HG03095 (cell line): ENCODE measurements around the gene RAG2.

Experiments used
- ATAC-seq: cut with Tn5 transposase; IDR thresholded peaks from one replicate; pipeline ENCODE4 v1.9.1; 2021; ENCODE audit warnings: moderate library complexity; ENCODE audit not compliant: unreplicated experiment

RAG2 gene

DNA sequence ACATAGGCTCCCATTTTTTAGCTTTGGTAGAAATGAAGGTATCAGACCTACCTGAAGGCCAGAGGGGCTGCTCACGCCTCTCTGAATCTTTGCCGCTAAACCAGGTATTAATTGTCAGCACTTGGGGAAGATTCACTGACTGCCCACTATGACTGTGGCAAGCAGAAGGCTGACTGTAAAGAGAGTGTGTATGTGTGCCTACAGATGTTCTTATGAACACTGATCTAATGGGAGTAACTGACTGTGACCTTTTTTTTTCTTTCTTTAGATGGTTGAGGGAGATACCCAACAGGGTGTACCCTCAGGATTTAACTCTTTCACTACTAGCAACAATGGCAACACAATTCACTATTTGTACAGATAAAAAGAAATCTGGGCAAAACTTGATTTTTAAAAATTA lies at the start of gene RAG2:
TSS of gene RAG2 (minus strand) at position 186 of the 400 bp plus-strand sequence. CDS start 4,068 bp downstream, outside the sequence.
- ATAC-seq, result no peak

DNA sequence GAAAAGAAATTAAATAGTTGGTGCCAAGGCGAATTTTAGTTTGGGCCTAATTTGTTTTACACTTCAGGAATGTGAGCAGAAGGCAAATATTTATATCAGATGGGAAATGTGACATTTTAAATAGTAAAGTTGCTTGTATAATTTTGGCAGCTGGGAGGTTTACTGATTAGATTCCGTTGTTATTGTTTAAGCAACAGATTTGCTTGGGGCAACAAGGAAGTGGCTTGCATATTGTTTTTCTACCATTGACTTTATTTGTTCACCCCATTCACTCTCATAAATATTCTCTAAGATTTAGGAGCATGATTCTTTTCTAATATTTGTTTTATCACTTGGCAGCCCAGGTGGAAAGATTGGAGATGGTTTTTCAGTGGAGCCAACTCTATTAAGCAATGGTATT lies 40.5 kb upstream of the RAG2 start:
- ATAC-seq, result no peak

DNA sequence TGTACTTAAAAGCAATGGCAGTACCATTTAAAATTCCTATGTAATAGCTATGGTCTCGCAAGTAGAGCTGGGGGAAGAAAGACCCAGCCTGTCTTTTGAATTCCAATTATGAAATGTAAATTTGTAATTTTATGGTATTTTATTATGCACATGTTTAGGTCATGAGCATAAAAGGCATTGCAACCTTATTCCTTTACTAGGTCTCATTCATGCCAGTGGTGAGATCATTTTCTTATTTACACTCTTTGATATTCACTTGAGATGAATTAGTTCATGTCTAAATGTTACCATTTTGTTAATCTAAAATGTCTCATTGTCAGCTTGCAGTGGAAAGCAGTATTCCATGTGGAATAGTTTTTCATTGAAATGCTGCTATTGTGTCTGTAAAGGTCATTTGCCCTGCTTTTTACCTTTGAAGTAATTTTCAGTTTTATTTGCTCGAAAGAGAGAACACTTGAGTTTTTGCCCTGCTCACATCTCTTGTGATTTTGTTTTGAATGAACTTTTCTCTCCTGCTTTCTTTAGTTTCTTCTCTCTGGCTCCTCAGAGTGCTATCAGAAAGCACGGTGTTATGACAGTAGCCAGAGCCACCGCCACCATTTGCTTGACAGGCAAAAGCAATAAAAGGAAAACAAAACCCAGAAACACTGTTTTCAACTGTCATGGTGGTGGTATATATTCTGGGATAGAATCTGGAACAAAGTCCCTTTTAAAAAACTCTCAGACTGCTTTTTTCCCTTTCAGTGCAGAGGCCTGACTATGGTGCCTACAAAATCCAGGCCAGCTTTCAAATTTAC lies 37.2 kb upstream of the RAG2 start:
- no peak for ATAC-seq

DNA sequence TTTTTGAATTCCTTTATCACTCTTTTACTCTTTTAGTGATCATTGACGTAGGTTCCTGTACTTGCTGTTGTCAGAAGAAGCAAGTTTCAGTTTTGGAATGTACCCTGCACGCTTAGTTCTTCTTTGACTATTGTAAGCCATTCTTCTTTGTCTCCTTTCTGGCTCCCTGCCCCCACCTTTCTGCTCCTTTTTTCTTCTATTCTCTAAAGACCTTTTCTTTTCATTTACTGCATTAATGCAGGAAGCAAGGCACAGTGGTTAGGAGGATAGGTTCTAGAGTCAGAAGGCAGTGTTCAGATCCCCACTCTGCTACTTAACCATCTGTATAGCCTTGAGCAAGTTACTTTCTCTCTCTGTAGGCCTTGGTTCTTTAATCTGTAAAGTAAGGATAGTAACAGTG lies 33.7 kb upstream of the RAG2 start:
- ATAC-seq, result peak; percentile 92

DNA sequence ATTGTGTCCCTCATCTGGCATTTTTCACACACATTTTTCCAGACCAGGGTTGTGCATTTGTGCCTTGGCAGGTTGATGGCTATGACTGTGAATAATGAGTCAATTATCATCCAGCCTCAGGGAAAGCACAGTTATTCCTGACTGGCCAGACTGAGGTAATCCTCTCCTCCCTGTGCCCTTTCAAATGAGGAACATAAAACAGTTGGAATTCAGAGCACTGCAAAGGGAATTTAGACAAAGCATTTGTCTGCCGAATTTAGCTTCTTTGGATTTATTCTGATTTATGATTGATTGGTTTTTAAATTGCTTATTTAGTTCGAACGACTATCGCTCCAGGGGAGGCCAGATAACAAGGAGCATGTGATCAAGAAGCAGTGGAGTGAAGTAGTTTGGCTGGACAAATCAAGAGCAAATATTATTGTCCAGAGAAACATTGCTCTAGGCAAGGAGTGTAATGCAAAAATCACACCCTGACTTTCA lies 30.8 kb upstream of the RAG2 start:
- no peak for ATAC-seq

DNA sequence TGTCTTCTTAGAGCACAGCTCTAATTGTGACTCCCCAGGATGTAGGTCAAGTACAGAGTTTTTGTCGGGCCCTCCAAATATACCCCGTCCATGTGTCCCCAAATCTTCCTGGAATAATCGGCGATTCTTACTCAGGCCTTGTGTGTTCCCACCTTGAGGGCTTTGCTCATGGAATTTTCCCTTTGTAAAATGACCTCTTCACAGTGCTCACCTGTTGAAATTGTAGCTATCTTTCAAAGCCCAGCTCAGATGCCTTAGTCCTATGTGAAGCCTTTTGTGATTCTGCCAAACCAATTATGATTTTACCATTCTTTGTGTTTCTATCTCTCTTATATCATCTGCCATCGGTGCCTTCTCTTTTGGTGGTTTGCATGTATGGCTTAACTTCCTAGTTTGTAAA lies 30.1 kb upstream of the RAG2 start:
- ATAC-seq, result no peak

DNA sequence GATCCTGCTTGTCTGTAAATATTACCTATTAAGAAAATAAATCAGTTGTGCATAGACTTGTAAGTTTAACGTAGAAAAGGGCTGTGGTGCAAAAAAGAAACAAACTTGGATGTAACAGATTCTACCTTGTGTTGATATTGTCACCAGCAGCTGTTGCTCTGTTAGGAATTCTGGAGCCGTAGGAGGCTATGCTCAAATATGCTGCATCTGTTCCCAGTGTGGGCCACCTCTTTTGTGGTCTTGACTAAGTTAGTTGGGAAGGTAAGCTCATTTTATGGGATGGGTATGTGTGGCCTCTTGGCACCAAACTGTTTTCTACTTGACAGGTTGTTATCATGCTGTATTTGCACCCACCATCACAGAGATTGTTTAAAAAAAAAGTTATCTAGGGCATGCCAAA lies 29.4 kb upstream of the RAG2 start:
- ATAC-seq, result no peak

DNA sequence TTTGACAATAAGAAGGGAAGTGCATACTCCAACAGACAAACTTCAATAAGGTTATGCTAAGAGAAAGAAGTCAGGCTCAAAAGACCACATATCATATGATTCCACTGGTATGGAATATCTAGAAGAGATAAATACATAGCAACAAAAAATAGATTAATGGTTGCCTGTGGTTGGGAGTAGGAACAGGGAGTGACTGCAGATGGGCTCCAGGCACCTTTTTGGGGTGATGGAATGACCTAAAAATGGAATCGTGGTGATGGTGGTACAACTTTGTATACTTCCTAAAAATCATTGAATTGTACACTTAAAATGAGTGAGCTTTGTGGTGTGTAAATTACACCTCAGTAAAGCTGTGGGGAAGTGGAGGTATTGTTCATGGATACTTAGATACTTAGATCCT lies 29.0 kb upstream of the RAG2 start:
- ATAC-seq, result no peak

DNA sequence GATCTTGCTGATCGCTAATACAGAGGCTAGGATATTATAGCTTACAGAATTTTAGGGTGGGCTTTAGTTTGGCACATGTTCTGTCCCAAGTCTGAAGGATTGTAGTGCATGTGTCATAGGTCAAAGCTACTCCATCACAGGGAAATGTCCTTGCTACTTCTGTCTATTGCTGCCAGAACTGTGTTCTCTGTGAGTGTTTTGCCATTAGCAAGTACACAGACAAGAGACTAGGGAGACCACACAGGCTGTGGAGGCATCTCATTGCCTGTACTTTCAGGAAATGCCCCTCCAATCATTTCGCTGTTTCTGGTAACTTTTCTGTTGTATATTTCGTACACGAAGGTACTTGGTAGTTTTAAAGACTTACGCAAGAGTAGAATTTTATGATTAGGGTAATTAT lies 25.5 kb upstream of the RAG2 start:
- no peak for ATAC-seq

DNA sequence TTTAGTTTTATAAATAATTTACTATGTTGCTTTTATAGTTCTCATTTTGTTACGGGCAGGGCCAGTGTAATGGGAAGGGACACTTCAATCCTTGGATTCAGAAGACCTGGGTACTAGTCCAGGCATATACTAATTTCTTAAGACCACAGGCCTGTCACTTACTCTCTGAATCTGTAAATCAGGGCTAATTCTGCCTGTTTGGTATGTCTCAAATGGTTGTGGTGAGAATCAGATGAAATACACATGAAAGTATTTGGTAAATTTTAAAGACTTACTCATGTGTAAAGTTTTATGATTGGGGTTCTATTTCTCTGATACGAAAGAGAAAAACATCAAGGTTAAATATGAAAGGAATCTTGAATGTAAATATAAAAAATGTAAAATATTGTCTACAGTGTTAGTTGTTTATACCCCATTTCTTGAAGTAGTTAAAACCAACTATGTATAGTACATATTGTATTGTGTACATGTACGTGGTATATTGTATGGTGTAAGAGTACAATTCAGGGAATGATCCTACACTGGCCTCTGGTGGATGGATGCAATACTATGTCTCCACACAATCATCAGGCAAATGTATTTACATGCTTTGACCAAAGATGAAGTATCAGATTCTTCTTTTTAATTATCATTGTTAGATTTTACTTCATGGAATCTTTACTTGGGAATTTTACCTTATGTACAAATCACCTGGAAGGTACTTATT lies 24.5 kb upstream of the RAG2 start:
- ATAC-seq, result peak; percentile 65

DNA sequence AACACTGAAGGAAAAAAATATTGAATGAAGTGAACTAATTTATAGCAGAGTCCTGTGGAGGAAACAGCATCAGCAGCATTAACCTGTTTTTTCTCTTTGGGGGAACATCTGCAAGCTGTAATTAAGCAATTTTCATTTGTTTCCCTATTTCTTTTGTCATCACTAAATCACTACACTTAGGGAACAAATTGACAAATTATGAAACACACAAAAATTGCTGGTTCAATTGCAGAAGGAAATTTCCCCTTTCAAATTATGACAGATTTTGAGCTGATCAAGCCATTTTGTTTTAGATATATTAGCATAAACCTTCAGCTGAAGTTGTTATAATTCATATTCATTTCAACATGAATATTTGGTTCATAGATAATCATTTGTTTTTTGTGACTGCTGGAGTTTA lies 22.2 kb upstream of the RAG2 start:
- ATAC-seq, result no peak

DNA sequence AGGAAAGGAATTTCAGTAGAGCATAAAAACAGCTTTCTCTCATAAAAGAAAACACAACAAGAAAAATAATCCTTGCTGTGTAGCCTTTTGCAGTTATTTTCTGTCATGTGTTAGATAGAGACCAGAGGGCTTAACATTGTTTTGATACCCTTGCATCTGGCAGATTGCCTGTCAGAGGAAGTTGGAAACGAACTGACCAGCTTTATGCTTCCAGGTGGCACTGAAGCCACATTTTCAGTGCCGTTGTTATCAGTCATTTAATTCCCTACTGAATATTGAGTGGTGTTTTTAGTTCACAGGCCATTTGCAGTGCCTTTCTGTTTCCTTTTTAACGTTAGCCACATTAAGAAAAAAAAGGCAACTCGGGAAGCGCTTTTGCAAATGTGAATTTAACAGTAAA lies 21.5 kb upstream of the RAG2 start:
- no peak for ATAC-seq

DNA sequence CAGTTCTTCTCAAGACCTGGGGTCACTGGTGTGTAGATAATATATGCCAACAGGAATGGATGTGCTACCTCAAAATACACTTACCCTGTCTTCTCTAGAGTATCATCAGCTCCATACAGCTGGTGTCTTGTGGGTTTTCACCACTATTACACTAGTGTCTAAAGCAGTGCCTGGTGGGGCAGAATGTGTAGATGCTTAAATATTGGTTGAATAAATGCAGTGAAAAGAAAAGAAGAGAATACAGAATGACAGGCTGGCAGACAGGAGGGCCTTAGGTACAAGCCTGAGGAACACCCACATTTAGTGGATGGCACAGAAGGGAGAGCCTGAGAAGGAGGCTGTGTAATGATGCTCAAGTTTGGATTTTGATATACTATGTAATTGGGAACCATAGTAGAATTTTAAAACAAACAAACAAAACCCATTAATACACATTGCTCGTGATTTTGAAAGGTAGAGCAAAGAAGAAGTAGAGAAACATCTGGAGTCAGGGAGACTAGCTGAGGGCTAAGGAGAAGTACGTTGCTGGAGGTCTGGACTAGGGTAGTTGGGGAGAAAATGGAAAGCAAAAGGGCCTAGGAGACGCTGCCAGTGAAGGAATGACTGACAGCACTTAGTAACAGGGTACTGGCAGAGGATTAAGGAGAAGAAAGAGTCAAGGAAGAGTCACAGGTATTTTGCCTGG lies 20.5 kb upstream of the RAG2 start:
- no peak for ATAC-seq

DNA sequence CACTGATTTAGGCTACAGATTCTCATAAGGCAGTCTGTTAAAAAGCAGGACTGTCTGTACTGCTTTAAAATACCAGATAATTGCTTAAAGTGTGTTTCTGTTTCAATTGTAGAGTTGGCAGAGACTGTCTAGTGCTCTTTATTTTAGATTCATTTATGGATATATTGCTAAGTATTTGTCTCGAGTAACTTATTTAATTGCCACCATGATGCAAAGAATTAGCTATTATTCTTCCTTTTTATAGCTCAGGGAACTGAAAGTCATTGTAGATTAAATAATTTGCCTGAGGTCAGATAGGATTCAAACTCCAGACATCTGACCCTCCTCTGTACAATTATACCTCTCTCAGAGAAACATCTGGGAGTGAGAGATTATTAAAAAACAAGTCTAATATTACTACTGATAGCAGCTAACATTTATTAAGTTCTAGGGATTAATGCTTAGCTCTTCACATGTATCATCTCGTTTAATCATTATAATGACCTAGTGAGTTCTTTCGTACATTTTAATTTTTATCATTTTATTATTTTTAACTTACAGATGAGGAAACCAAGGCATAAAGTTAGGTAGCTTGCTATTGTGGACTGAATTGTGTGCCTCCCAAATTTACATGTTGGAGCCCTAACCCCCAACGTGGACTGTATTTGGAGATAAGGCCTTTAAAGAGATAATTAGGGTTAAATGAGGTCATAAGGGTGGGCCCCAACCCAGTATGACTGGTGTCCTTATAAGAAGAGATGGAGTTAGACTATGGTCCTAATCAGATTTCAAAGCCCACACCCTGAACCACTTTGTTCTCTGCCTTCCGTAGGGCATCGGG lies 19.7 kb upstream of the RAG2 start:
- ATAC-seq, result no peak

DNA sequence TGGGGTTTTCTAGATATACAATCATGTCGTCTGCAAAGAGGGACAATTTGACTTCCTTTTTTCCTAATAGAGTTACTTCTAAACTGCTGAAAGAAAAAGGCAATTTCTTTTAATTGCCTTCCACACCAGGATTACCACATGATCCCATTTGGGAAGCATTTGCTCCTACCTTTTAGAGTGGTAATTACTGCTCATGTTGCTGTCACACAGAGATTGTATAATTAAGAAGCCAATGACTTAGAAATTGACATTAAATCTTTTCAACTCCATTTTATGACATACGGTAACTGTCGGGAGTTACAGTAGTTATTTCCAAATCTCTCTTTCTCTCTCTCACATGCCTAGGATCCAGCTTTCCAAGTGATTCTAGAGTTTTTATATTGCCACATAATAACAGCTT lies 17.8 kb upstream of the RAG2 start:
- ATAC-seq, result no peak

DNA sequence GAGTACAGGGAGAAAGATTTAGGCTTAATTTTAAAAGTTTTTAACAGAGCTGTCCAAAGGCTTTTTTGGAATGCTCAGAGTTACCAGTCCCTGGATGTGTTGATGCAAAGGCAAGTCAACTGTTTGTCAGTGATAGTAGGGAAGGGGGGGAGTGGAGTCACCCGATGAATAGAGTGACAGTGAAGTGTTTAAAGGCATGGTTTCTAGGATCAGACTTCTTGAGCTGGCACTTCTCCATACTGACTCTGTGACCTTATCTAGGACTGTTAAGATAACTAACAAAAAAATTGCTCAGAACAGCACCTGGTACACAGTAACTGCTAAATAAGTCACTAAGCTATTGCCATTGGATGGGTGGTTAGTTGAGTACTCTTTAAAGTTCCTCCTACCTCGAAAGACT lies 11.3 kb upstream of the RAG2 start:
- ATAC-seq, result no peak

DNA sequence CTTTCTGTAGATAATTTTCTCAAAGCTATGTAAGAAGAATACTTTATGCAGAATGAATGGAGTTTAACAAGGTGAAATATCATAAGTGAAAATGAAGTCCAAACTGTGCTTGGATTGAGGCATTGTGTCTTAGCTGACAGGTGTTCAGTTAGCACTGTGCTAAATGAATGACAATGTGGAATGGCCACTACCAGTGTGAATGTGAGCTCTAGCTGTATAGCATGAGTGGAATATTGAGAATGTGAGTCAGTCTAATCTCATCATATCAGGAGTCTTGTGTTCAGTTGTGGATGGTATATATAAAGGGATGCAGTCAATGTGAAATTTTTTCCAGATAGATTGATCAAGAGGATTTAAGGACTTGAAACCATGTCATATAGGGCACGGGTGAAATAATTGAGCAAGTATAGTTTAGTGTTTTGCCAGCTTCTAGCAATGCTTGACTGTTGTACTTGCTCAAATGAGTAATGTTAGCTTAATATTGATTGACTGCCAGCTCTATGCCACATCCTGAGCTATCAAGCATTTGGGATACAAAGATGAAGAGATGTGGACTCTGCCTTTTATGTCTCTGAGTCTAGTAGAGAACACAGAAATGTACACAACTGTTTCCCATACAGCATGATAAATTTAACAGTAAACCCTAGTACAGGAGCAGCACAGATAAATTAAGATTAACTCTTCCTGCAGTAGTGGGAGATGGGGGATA lies 10.6 kb upstream of the RAG2 start:
- no peak for ATAC-seq

DNA sequence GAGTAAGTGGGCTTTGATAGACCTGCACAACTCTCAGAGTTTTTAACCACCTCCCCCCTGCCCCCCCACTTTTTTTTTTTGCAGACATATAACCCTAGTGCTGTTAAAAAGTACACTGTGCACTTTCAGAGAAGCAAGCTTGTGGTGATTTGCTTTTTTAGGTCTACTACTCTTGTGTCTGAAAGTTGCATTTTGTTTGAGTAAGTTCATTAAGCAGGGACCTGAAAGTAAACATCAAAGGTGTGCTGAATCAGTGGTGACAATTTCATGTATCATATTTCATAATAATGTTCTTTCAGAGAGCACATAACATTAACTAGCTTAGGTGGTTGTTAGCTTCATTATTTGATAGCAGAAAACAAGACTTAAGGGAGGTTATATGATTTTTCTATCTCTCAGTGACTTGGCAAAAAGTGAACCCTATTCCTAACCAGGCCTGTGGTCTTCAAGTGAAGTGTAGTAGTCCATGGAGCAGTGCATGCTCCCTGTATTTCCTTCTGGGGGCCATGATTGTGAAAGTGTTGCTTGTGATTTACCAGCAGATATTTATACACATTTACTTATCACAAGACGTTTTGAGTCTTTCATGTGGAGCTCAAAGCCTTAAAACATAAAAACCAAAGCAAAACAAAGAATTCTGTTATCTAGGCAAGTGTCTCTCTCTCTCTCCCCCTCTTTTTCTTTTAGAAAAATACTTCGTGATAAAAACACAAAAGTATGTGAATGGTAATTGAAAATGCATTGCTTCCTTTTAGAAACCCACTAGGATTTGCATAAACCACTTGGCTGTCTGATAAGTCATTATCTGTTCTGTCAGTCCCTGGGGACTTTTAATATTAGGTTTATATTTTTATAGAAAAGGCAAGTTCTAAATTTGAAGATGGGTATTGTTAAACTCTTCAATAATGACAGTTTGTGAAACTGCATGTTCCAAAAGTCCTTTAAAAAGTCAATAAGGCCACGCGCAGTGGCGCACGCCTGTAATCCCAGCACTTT lies 7.5 kb upstream of the RAG2 start:
- ATAC-seq, result peak; percentile 65

DNA sequence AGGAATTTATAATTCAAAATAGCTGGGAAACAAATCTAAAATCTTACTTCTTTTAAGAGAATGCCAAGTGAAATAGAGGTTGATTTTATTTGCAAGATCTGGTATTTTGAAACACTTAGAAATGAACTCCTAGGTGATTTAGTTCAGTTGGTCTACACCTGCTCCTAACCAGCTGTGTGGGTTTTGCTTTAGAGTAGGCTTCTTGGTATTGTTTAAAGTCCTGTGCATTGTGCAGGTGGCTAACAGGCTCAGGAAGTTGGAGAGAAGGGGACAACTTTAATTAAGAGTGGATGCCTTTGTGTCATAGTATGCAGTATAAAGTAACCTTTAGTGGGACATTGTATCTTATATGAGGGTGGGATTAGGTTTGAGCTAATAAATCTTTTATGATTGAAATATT lies 4.1 kb upstream of the RAG2 start:
- ATAC-seq, result no peak
